ENCODE measurements around the gene ZC3H4. TPM values are rescaled to one million over a fixed set of nuclear protein-coding genes. Genes with fewer than 3 reads are reported as not detected.

ZC3H4 gene
- total RNA-seq, 4 donors from 2014 or later: 19.1 to 36.7 (median 31.3) TPM

DNA sequence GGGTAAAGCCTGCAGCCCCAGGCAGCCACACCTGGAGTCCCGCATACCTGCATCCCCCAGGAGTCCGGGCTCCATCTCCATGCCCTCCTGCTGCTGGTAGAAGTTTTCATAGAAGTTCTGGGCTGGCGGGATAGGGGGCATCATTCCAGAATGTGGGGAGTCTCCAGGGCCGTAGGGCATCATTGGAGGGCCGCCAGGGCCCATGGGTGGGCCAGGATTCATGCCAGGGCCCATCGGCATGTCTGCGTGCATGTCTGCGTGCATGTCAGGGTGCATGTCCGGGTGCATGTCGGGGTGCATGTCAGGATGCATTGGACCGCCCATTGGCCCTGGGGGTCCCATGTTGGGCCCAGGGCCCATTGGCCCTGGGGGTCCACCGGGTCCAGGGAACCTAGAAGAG lies 41.8 kb downstream of the ZC3H4 start:
- Histone ChIP-seq H3K27ac (no peak overlapping the region), H3K4me3 (replicated peaks in 1 of 3) (no peak overlapping the region), H3K9me3 (no peaks in the 10 kb centered on the region), H3K4me1 (peaks cover 10 to 11% of the 10 kb centered on the region in 2 donors), H3K27me3 (no peaks in the 10 kb centered on the region), H3K36me3 (peaks cover 43 to 48% of the 10 kb centered on the region in 2 donors)
- DNase-seq: no peak
- intact Hi-C loops (cut with DNase I): no loop called here
- TF ChIP-seq POLR2A (IDR thresholded peaks at IDR 0.05): no peak
- TF ChIP-seq, protein P1, sequence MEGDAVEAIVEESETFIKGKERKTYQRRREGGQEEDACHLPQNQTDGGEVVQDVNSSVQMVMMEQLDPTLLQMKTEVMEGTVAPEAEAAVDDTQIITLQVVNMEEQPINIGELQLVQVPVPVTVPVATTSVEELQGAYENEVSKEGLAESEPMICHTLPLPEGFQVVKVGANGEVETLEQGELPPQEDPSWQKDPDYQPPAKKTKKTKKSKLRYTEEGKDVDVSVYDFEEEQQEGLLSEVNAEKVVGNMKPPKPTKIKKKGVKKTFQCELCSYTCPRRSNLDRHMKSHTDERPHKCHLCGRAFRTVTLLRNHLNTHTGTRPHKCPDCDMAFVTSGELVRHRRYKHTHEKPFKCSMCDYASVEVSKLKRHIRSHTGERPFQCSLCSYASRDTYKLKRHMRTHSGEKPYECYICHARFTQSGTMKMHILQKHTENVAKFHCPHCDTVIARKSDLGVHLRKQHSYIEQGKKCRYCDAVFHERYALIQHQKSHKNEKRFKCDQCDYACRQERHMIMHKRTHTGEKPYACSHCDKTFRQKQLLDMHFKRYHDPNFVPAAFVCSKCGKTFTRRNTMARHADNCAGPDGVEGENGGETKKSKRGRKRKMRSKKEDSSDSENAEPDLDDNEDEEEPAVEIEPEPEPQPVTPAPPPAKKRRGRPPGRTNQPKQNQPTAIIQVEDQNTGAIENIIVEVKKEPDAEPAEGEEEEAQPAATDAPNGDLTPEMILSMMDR (IDR thresholded peaks at IDR 0.05): no peak
- 94 to 96% methylated on average over 11 to 12 of the region's 12 CpGs for WGBS, 2 donors

DNA sequence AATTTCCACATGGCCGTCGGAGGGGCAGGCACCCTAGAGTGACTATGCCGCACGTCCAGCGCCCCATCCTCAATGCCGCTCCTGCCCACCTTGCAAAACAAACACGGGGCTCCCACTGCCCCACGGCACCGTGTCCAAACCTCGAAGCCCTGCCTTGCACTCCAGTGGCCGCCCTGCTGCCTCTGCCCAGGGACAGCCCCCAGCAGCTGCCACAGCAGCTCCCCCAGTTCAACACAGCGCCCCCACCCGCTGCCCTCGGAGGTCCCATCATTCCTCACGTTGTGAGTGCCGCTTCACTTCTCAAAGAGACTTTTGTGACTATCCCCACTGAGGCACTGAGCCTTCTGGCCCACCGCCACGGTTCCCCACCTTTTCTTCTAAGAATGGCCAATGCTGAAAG lies 42.8 kb downstream of the ZC3H4 start:
- Histone ChIP-seq H3K4me1 (peaks cover 4% of the 10 kb centered on the region in 2 donors), H3K9me3 (no peaks in the 10 kb centered on the region), H3K4me3 (replicated peaks in 1 of 3) (no peak overlapping the region), H3K27ac (no peak overlapping the region), H3K27me3 (no peaks in the 10 kb centered on the region), H3K36me3 (peaks cover 52 to 54% of the 10 kb centered on the region in 2 donors)
- WGBS, 2 donors: 93 to 94% methylated on average over 18 of the region's 18 CpGs
- no peak for TF ChIP-seq POLR2A (IDR thresholded peaks at IDR 0.05)
- TF ChIP-seq, protein P1 (IDR thresholded peaks at IDR 0.05): no peak
- intact Hi-C loops (cut with DNase I): no loop called here
- no peak for DNase-seq

DNA sequence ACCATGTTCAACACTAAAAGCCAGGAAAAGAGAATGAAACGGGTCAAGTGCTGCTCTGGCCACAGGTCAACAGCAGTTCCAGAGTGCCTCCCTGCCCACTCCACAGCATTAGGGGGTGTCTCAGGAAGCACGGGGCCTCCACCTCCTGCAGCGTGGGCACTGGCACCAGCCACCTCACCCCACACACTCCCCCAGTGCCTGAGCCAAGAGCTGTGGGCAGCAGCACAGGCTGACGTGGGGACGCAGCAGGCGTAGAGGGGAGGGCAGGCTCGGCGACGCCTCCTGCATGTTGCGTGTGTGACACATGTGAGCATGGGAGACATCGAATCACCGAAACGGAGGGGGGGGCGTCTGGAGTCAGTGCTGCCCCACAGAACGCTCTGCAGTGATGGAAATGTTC lies 43.8 kb downstream of the ZC3H4 start:
- intact Hi-C loops (cut with DNase I): no loop called here
- Histone ChIP-seq H3K27ac (no peak overlapping the region), H3K9me3 (no peaks in the 10 kb centered on the region), H3K4me1 (no peaks in the 10 kb centered on the region), H3K36me3 (peaks cover 61% of the 10 kb centered on the region in 2 donors), H3K27me3 (no peaks in the 10 kb centered on the region), H3K4me3 (replicated peaks in 1 of 3) (no peak overlapping the region)
- 83 to 91% methylated on average over 15 of the region's 15 CpGs for WGBS, 2 donors
- DNase-seq: no peak
- TF ChIP-seq POLR2A (IDR thresholded peaks at IDR 0.05): no peak
- TF ChIP-seq, protein P1 (IDR thresholded peaks at IDR 0.05): no peak

DNA sequence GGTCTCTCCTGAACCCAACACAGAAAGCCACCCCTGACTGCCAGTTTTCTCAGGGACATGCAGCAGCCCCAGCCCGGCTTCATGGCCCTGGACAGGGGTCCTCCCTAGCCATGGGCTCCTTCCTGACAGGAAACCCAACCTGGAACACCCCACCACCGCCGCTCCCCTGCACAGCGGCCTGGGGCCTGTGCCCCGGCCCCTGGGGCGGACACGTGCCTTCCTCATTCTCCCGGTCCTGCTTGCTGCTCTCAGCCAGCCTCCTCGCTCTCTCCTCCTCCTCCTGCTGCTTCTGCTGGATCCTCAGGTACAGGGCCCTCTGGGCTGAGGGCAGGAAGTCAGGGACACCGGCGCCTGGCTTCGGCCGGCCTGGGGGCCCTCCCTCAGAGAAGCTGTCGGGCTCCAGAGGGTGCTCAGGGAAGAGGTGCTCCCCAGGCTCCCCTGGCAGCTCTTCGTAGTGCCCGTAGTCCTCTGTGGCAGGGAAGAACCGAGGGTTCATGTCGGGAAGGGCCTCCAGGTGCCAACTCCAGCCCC lies 44.6 kb downstream of the ZC3H4 start:
- H3K9me3 ChIP-seq: no peaks in the 10 kb centered on the region
- H3K27ac ChIP-seq: no peak overlapping the region
- peaks cover 57 to 62% of the 10 kb centered on the region in 2 donors for H3K36me3 ChIP-seq
- intact Hi-C loops (cut with DNase I): no loop called here
- no peaks in the 10 kb centered on the region for H3K27me3 ChIP-seq
- WGBS, 2 donors: 89 to 100% methylated on average over 10 to 18 of the region's 18 CpGs
- H3K4me1 ChIP-seq: no peaks in the 10 kb centered on the region
- H3K4me3 ChIP-seq (replicated peaks in 1 of 3): no peak overlapping the region
- DNase-seq: no peak
- TF ChIP-seq, protein P1 (IDR thresholded peaks at IDR 0.05): no peak
- TF ChIP-seq POLR2A (IDR thresholded peaks at IDR 0.05): no peak

DNA sequence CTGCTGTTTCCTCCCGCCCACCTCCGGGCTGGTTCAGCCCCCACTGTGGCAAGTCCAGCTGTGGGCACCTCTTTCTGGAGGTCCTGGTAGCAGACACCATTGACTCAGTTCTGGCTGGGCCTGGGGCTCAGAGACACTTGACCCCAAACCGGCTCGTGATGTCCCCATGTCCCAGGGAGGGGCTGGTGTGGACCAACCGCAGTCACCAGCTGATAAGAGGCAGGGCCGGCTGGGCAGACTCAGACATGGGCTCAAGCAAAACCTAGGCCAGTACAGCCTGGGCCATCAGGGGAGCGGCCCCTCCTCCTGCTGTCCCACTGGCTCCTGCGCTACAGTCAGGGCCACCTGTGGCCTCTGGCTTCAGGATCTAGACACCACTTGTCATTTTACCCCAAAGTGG lies 45.3 kb downstream of the ZC3H4 start:
- Histone ChIP-seq H3K36me3 (peaks cover 56 to 61% of the 10 kb centered on the region in 2 donors), H3K9me3 (no peaks in the 10 kb centered on the region), H3K4me1 (no peaks in the 10 kb centered on the region), H3K4me3 (replicated peaks in 1 of 3) (no peak overlapping the region), H3K27me3 (no peaks in the 10 kb centered on the region), H3K27ac (no peak overlapping the region)
- WGBS, 2 donors: 81 to 84% methylated on average over 6 to 8 of the region's 8 CpGs
- no peak for DNase-seq
- intact Hi-C loops (cut with DNase I): no loop called here
- no peak for TF ChIP-seq POLR2A (IDR thresholded peaks at IDR 0.05)
- TF ChIP-seq, protein P1 (IDR thresholded peaks at IDR 0.05): no peak

All from thyroid gland (tissue), 4 donors.